ENCODE results near the gene TAF4.
A peak's percentile ranks its signal among the peaks of the same experiment; 100 is the strongest.

Gene TAF4

DNA sequence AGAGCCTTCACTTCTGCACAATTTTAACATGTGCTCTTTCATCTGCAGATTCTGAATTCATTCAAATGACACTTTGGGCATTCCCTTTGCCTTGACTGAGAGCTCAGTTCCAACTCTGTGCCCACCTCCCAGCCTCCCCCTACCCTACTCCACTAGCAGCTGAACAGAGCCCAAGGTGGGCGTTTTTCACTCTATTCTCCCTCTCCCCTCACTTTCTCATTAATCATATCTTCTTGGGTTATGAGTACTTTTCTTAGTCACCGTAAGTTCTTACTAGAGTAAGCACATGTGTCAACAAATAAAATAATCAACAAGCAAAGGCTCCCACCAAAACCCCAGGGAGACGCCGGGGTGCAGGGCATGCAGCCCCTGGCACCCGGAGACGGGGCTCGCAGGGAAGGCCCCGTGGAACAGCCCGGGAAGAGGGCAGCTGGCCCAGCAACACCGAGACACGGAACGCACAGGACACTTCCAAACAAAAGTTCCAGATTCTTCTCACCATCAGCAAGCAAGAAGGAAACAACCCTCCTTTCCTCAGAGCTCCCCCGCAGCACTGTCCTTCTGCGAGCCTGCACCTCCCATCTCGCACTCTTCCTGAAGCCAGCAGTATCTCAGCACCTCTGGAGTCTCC is 34.1 kb downstream of the TAF4 start:
- H3K56ac ChIP-seq (ENCODE audit: low read length) = no peak overlapping the region
- H3K4me1 ChIP-seq (ENCODE audit: control insufficient read depth, low read depth, low read length) = no peaks in the 10 kb centered on the region
- no peak overlapping the region for H4K5ac ChIP-seq (ENCODE audit: low read length)
- H2BK15ac ChIP-seq (replicated peaks; ENCODE audit: low read depth) = no peak overlapping the region
- WGBS (ENCODE audit: extremely low coverage, insufficient coverage, low lambda C conversion rate) = no CpG with 5 or more reads among the region's 15 CpGs
- no peak overlapping the region for H3K4ac ChIP-seq (ENCODE audit: low read depth, low read length)
- no peak overlapping the region for H3K9ac ChIP-seq (ENCODE audit: low read length)
- peaks cover 36% of the 10 kb centered on the region for H3K79me1 ChIP-seq (ENCODE audit: low read length)
- no peak overlapping the region for H2BK120ac ChIP-seq (ENCODE audit: low read depth, low read length)
- H2AK5ac ChIP-seq (ENCODE audit: low read length) = no peak overlapping the region
- peaks cover 73% of the 10 kb centered on the region for H3K79me2 ChIP-seq (ENCODE audit: control insufficient read depth, insufficient read depth, low read length)
- H3K36me3 ChIP-seq (ENCODE audit: control insufficient read depth, insufficient read depth, low read length) = no peaks in the 10 kb centered on the region
- no peak overlapping the region for H3K23ac ChIP-seq (ENCODE audit: low read length)
- no peaks in the 10 kb centered on the region for H3K27me3 ChIP-seq (ENCODE audit: insufficient read depth, low read length, poor library complexity)
- no peak overlapping the region for H4K8ac ChIP-seq (ENCODE audit: low read depth, low read length)
- no peak overlapping the region for H3K4me2 ChIP-seq (ENCODE audit: low read length)
- no peak overlapping the region for H2BK5ac ChIP-seq (ENCODE audit: low read length)
- no peak overlapping the region for H3K18ac ChIP-seq (ENCODE audit: low read length)
- no peak overlapping the region for H3K27ac ChIP-seq (ENCODE audit: low read depth, low read length)
- no peak for DNase-seq
- H3K4me3 ChIP-seq (ENCODE audit: low read length) = no peak overlapping the region

DNA sequence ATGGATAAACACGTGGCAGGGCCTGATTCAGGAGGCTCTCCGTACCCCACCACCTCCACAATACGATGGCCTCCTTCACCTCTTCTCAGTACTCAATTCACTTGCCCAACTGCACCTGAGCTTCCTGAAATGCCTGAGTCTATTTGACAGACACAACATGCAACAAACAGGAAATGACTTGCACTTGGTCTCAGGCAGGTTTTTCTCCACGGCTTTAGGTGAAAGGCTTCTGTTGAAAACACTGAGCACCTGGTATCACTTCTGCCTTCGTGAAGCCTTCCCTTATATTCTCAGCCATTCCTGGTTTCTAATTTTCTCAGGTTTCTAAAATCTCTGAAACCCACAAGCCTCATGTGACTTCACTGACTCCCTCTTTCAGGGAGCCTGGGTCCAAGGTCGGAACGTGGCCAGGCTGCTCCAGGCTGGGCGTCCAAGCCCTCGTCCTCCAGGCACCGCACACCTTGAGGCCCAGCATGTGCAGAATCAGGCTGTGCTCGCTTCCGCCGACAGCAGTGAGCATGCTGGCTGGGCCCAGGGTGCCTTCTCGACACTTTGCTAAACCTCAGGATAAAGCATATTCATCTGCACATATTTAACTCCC is 34.7 kb downstream of the TAF4 start:
- Histone ChIP-seq H3K4me2 (ENCODE audit: low read length) (no peak overlapping the region), H3K9ac (ENCODE audit: low read length) (no peak overlapping the region), H2BK15ac (replicated peaks; ENCODE audit: low read depth) (no peak overlapping the region), H3K56ac (ENCODE audit: low read length) (peak overlapping the region; percentile 17), H3K4me1 (ENCODE audit: control insufficient read depth, low read depth, low read length) (no peaks in the 10 kb centered on the region), H3K79me1 (ENCODE audit: low read length) (peaks cover 40% of the 10 kb centered on the region), H4K5ac (ENCODE audit: low read length) (no peak overlapping the region), H3K4ac (ENCODE audit: low read depth, low read length) (no peak overlapping the region), H4K8ac (ENCODE audit: low read depth, low read length) (no peak overlapping the region), H3K27me3 (ENCODE audit: insufficient read depth, low read length, poor library complexity) (no peaks in the 10 kb centered on the region), H2AK5ac (ENCODE audit: low read length) (no peak overlapping the region), H3K27ac (ENCODE audit: low read depth, low read length) (no peak overlapping the region), H2BK120ac (ENCODE audit: low read depth, low read length) (no peak overlapping the region), H3K18ac (ENCODE audit: low read length) (no peak overlapping the region), H3K36me3 (ENCODE audit: control insufficient read depth, insufficient read depth, low read length) (no peaks in the 10 kb centered on the region), H3K23ac (ENCODE audit: low read length) (no peak overlapping the region), H3K79me2 (ENCODE audit: control insufficient read depth, insufficient read depth, low read length) (peaks cover 76% of the 10 kb centered on the region), H2BK5ac (ENCODE audit: low read length) (no peak overlapping the region), H3K4me3 (ENCODE audit: low read length) (no peak overlapping the region)
- no CpG with 5 or more reads among the region's 14 CpGs for WGBS (ENCODE audit: extremely low coverage, insufficient coverage, low lambda C conversion rate)
- DNase-seq = peak; percentile 41

DNA sequence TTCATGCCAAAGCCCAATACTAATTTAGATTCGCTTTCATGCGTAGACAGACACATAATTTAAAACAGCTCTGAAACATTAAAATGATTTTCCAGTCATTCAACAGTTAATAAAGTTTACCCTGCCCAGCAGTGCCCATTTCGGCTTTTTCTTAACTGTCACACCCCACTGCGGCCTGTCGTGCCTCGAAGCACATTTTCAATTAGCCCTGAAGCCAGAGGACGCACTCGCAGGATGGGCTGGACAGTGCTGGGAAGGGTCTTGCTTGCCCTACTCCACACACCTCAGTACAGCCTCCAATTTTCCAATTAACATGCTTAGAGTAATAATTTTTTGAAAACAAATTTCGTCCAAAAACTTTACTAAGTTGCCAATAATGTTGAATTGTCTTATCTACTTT is 35.3 kb downstream of the TAF4 start:
- Histone ChIP-seq H3K56ac (ENCODE audit: low read length) (no peak overlapping the region), H3K36me3 (ENCODE audit: control insufficient read depth, insufficient read depth, low read length) (no peaks in the 10 kb centered on the region), H2BK15ac (replicated peaks; ENCODE audit: low read depth) (no peak overlapping the region), H3K27ac (ENCODE audit: low read depth, low read length) (no peak overlapping the region), H4K8ac (ENCODE audit: low read depth, low read length) (no peak overlapping the region), H2AK5ac (ENCODE audit: low read length) (no peak overlapping the region), H3K23ac (ENCODE audit: low read length) (no peak overlapping the region), H3K4me1 (ENCODE audit: control insufficient read depth, low read depth, low read length) (no peaks in the 10 kb centered on the region), H3K79me2 (ENCODE audit: control insufficient read depth, insufficient read depth, low read length) (peaks cover 80% of the 10 kb centered on the region), H3K4me3 (ENCODE audit: low read length) (no peak overlapping the region), H2BK5ac (ENCODE audit: low read length) (no peak overlapping the region), H3K9ac (ENCODE audit: low read length) (no peak overlapping the region), H3K4me2 (ENCODE audit: low read length) (no peak overlapping the region), H3K79me1 (ENCODE audit: low read length) (peaks cover 41% of the 10 kb centered on the region), H3K18ac (ENCODE audit: low read length) (no peak overlapping the region), H3K4ac (ENCODE audit: low read depth, low read length) (no peak overlapping the region), H2BK120ac (ENCODE audit: low read depth, low read length) (no peak overlapping the region), H3K27me3 (ENCODE audit: insufficient read depth, low read length, poor library complexity) (no peaks in the 10 kb centered on the region), H4K5ac (ENCODE audit: low read length) (no peak overlapping the region)
- WGBS (ENCODE audit: extremely low coverage, insufficient coverage, low lambda C conversion rate) = no CpG with 5 or more reads among the region's 9 CpGs
- DNase-seq = no peak

DNA sequence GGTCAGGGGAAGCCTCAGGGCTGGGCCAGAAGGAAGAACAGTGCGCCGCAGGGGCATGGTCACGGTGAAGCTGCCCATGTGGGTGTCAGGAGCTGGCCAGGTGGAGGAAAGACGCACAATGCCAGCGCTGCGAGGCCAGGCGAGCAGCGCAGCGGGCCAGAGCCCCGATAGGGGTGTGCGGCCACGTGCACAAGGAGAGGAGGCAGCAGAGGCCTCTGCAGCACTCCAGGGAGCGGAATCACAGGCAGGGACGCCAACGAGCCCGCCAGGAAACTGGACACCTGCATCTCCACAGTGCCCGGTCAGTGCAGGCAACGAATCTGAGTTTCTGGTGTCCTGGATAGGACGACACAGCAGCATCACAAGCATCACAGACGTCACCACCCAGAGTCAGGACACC is 35.7 kb downstream of the TAF4 start:
- H3K23ac ChIP-seq (ENCODE audit: low read length) = no peak overlapping the region
- no CpG with 5 or more reads among the region's 20 CpGs for WGBS (ENCODE audit: extremely low coverage, insufficient coverage, low lambda C conversion rate)
- no peak overlapping the region for H4K5ac ChIP-seq (ENCODE audit: low read length)
- no peak overlapping the region for H3K4me3 ChIP-seq (ENCODE audit: low read length)
- H3K36me3 ChIP-seq (ENCODE audit: control insufficient read depth, insufficient read depth, low read length) = no peaks in the 10 kb centered on the region
- H3K9ac ChIP-seq (ENCODE audit: low read length) = no peak overlapping the region
- H3K27me3 ChIP-seq (ENCODE audit: insufficient read depth, low read length, poor library complexity) = no peaks in the 10 kb centered on the region
- H3K4ac ChIP-seq (ENCODE audit: low read depth, low read length) = no peak overlapping the region
- H2BK120ac ChIP-seq (ENCODE audit: low read depth, low read length) = no peak overlapping the region
- H3K27ac ChIP-seq (ENCODE audit: low read depth, low read length) = no peak overlapping the region
- H4K8ac ChIP-seq (ENCODE audit: low read depth, low read length) = no peak overlapping the region
- H2BK5ac ChIP-seq (ENCODE audit: low read length) = no peak overlapping the region
- peaks cover 80% of the 10 kb centered on the region for H3K79me2 ChIP-seq (ENCODE audit: control insufficient read depth, insufficient read depth, low read length)
- H3K56ac ChIP-seq (ENCODE audit: low read length) = no peak overlapping the region
- H3K4me2 ChIP-seq (ENCODE audit: low read length) = no peak overlapping the region
- no peaks in the 10 kb centered on the region for H3K4me1 ChIP-seq (ENCODE audit: control insufficient read depth, low read depth, low read length)
- no peak overlapping the region for H2BK15ac ChIP-seq (replicated peaks; ENCODE audit: low read depth)
- no peak for DNase-seq
- H2AK5ac ChIP-seq (ENCODE audit: low read length) = no peak overlapping the region
- peaks cover 40% of the 10 kb centered on the region for H3K79me1 ChIP-seq (ENCODE audit: low read length)
- H3K18ac ChIP-seq (ENCODE audit: low read length) = no peak overlapping the region

DNA sequence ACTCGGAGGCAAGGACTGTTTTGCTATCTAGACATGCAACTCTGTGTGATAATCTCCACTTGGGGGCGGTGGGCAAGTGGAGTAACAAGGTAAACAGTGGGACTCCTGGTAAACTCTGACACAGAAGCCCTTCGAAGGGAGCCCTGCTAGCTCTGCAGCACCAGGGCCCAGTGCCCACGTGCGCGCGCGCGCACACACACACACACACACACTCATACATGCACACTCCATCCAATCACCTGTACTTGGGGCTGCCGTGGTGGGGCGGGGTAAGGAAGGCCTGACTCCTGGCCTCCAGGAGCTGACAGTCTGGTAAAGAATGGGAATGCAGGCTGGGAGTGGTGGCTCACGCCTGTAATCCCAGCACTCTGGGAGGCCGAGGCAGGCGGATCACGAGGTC is 36.4 kb downstream of the TAF4 start:
- WGBS (ENCODE audit: extremely low coverage, insufficient coverage, low lambda C conversion rate) = no CpG with 5 or more reads among the region's 15 CpGs
- no peak for DNase-seq
- H2BK120ac ChIP-seq (ENCODE audit: low read depth, low read length) = no peak overlapping the region

DNA sequence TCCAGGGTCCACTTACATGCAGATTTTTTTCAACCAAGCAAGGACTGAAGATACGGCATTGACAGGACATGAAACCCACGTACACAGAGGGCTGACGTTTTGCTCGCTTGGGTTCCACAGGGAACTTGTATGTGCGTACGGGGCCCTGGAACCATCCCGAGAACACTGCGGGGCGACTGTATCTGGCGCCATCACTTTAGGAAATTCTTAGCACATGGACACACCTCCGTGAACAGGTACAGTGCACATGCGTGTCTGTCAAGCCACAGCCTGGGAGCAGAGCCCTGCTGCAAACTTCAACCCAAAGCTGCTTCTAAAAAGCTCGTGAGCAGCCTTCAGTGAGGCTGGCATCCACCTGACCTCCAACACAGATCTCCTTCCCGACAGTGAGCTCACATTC is 37.3 kb downstream of the TAF4 start:
- no peak overlapping the region for H3K9ac ChIP-seq (ENCODE audit: low read length)
- H2AK5ac ChIP-seq (ENCODE audit: low read length) = no peak overlapping the region
- no peaks in the 10 kb centered on the region for H3K27me3 ChIP-seq (ENCODE audit: insufficient read depth, low read length, poor library complexity)
- no peaks in the 10 kb centered on the region for H3K4me1 ChIP-seq (ENCODE audit: control insufficient read depth, low read depth, low read length)
- no peak overlapping the region for H3K18ac ChIP-seq (ENCODE audit: low read length)
- no peak overlapping the region for H3K4ac ChIP-seq (ENCODE audit: low read depth, low read length)
- H3K23ac ChIP-seq (ENCODE audit: low read length) = no peak overlapping the region
- H3K79me1 ChIP-seq (ENCODE audit: low read length) = peaks cover 45% of the 10 kb centered on the region
- H2BK15ac ChIP-seq (replicated peaks; ENCODE audit: low read depth) = no peak overlapping the region
- H4K8ac ChIP-seq (ENCODE audit: low read depth, low read length) = no peak overlapping the region
- DNase-seq = no peak
- H4K5ac ChIP-seq (ENCODE audit: low read length) = no peak overlapping the region
- no peak overlapping the region for H3K4me3 ChIP-seq (ENCODE audit: low read length)
- no peaks in the 10 kb centered on the region for H3K36me3 ChIP-seq (ENCODE audit: control insufficient read depth, insufficient read depth, low read length)
- H3K27ac ChIP-seq (ENCODE audit: low read depth, low read length) = no peak overlapping the region
- WGBS (ENCODE audit: extremely low coverage, insufficient coverage, low lambda C conversion rate) = no CpG with 5 or more reads among the region's 14 CpGs
- no peak overlapping the region for H2BK120ac ChIP-seq (ENCODE audit: low read depth, low read length)
- H3K4me2 ChIP-seq (ENCODE audit: low read length) = no peak overlapping the region
- H2BK5ac ChIP-seq (ENCODE audit: low read length) = no peak overlapping the region
- peaks cover 87% of the 10 kb centered on the region for H3K79me2 ChIP-seq (ENCODE audit: control insufficient read depth, insufficient read depth, low read length)
- H3K56ac ChIP-seq (ENCODE audit: low read length) = no peak overlapping the region

More for the DNA sequence above, 36.4 kb downstream of the TAF4 start:
- Histone ChIP-seq H3K4me2 (ENCODE audit: low read length) (no peak overlapping the region), H4K5ac (ENCODE audit: low read length) (no peak overlapping the region), H3K18ac (ENCODE audit: low read length) (no peak overlapping the region), H3K23ac (ENCODE audit: low read length) (no peak overlapping the region), H2AK5ac (ENCODE audit: low read length) (no peak overlapping the region), H2BK15ac (replicated peaks; ENCODE audit: low read depth) (no peak overlapping the region), H3K27ac (ENCODE audit: low read depth, low read length) (no peak overlapping the region), H3K56ac (ENCODE audit: low read length) (no peak overlapping the region), H3K4ac (ENCODE audit: low read depth, low read length) (no peak overlapping the region), H3K4me3 (ENCODE audit: low read length) (no peak overlapping the region), H3K79me2 (ENCODE audit: control insufficient read depth, insufficient read depth, low read length) (peaks cover 83% of the 10 kb centered on the region), H2BK5ac (ENCODE audit: low read length) (no peak overlapping the region), H3K9ac (ENCODE audit: low read length) (no peak overlapping the region), H3K4me1 (ENCODE audit: control insufficient read depth, low read depth, low read length) (no peaks in the 10 kb centered on the region), H3K36me3 (ENCODE audit: control insufficient read depth, insufficient read depth, low read length) (no peaks in the 10 kb centered on the region), H4K8ac (ENCODE audit: low read depth, low read length) (no peak overlapping the region), H3K27me3 (ENCODE audit: insufficient read depth, low read length, poor library complexity) (no peaks in the 10 kb centered on the region), H3K79me1 (ENCODE audit: low read length) (peaks cover 41% of the 10 kb centered on the region)
